Measurements from ENCODE around the gene DPH5.
"Not testable (repeated sequence)": the region's sequence is repeated elsewhere in the genome, so short reads cannot be mapped to it uniquely, and the experiment has no call there.

Gene DPH5, protein sequence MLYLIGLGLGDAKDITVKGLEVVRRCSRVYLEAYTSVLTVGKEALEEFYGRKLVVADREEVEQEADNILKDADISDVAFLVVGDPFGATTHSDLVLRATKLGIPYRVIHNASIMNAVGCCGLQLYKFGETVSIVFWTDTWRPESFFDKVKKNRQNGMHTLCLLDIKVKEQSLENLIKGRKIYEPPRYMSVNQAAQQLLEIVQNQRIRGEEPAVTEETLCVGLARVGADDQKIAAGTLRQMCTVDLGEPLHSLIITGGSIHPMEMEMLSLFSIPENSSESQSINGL
- 17.7 to 31.8 (median 25.4) reads per million in 3 donors for total RNA-seq

DNA sequence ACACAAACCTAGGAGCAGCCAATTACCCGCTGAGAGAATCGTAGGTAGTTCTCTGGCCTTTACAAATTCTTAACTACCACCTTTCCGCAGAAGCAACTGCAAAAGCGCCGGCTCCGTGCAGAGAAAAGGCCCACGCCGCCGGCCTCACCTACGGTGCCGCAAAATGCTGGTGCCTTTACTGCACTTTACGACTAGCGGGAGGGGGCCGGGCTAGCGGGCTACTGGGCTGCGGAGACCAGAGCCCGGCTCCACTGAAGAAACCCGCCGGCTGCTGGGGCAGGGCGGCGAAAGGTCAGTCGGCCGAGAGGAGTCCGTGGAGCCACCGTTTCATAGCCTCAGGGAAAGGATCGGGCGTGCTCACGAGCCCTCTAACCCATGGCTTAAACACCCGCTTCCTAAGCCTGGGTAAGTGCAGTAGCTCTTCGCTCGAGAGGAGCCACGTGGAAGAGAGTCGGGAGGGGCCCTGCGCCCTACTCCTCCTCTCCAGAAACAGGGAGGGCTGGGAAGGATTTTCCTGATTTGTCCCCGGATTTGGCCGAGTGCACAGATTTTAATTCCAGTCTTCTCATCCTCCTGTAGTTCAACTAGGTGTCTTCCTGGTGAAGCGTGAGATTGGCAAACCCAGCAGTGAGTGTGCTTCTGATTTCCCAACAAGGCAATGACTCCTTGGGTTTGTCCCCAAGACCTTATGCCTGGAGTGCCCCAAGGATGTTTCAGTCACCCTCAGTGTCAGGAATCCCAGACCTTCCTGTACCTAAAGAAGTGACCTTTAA lies at the start of gene DPH5:
Gene DPH5 (minus strand): TSS at position 128 of the 773 bp plus-strand sequence. CDS start 341 bp downstream, outside the sequence.
- peak within 1 kb of the TSS; percentile 92 for H3K4me3 ChIP-seq (ENCODE audit: insufficient read depth, low read depth, low read length, poor library complexity, severe bottlenecking)
- H3K27ac ChIP-seq (ENCODE audit: insufficient read depth, low read length, poor library complexity, severe bottlenecking): peak within 1 kb of the TSS; percentile 84
- no peaks in the 10 kb centered on the region for H3K9me3 ChIP-seq (ENCODE audit: control insufficient read depth, low read length)
- peak; percentile 65 to 78 (median 74) for DNase-seq
- peaks cover 14% of the 10 kb centered on the region for H3K4me1 ChIP-seq (ENCODE audit: control insufficient read depth, insufficient read depth, low read length, poor library complexity, severe bottlenecking)
- no peaks in the 10 kb centered on the region for H3K36me3 ChIP-seq (ENCODE audit: control insufficient read depth, insufficient read depth, low read length)
- no peaks in the 10 kb centered on the region for H3K27me3 ChIP-seq (replicated peaks; ENCODE audit: control insufficient read depth, insufficient read depth, low read length, poor library complexity, severe bottlenecking)

DNA sequence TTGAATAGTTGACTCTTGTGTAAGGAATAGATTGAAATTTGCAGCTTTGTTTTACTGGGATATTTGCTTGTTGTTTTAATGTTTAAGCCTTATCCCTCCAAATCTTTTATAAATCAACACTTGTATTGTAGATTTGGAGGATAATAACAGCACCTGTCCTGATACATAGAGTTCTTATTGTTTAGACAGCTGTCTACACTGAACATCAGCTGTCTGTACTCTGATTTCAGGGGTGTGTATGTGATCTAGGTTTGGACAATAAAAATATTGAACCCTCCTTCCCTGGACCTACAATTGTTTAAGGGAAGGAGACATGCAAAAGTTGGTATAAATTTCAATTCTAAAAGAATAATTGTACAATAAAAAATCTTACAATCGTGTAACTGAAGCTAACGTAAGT lies 48.3 kb upstream of the DPH5 start:
- Histone ChIP-seq H3K36me3 (ENCODE audit: control insufficient read depth, insufficient read depth, low read length) (no peaks in the 10 kb centered on the region), H3K27me3 (replicated peaks; ENCODE audit: control insufficient read depth, insufficient read depth, low read length, poor library complexity, severe bottlenecking) (no peaks in the 10 kb centered on the region), H3K4me1 (ENCODE audit: control insufficient read depth, insufficient read depth, low read length, poor library complexity, severe bottlenecking) (no peaks in the 10 kb centered on the region), H3K4me3 (ENCODE audit: insufficient read depth, low read depth, low read length, poor library complexity, severe bottlenecking) (no peak overlapping the region), H3K9me3 (ENCODE audit: control insufficient read depth, low read length) (no peaks in the 10 kb centered on the region), H3K27ac (ENCODE audit: insufficient read depth, low read length, poor library complexity, severe bottlenecking) (no peak overlapping the region)
- no peak for DNase-seq

DNA sequence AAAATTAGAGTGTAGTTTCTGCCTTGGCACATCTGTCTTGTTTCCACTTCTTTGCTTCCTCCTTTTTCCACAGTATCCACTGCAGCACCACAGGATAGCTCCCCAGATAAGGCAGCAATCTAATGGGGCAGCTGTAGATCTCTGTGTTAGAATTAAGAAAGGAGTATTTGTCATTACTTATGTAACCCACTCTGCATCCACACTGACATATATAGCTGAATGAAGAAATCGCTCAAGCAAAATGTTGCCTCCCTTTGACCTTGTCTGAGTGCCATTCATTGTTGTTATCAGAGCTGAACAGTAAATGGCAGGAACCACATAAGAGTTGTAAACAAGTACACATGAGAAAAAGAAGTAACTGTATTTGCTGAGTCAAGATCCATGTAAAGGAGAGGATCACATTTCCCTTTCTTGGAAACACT lies 45.9 kb upstream of the DPH5 start:
- Histone ChIP-seq H3K27ac (ENCODE audit: insufficient read depth, low read length, poor library complexity, severe bottlenecking) (no peak overlapping the region), H3K36me3 (ENCODE audit: control insufficient read depth, insufficient read depth, low read length) (no peaks in the 10 kb centered on the region), H3K4me1 (ENCODE audit: control insufficient read depth, insufficient read depth, low read length, poor library complexity, severe bottlenecking) (peaks cover 4% of the 10 kb centered on the region), H3K9me3 (ENCODE audit: control insufficient read depth, low read length) (no peaks in the 10 kb centered on the region), H3K27me3 (replicated peaks; ENCODE audit: control insufficient read depth, insufficient read depth, low read length, poor library complexity, severe bottlenecking) (no peaks in the 10 kb centered on the region), H3K4me3 (ENCODE audit: insufficient read depth, low read depth, low read length, poor library complexity, severe bottlenecking) (no peak overlapping the region)
- DNase-seq: no peak

DNA sequence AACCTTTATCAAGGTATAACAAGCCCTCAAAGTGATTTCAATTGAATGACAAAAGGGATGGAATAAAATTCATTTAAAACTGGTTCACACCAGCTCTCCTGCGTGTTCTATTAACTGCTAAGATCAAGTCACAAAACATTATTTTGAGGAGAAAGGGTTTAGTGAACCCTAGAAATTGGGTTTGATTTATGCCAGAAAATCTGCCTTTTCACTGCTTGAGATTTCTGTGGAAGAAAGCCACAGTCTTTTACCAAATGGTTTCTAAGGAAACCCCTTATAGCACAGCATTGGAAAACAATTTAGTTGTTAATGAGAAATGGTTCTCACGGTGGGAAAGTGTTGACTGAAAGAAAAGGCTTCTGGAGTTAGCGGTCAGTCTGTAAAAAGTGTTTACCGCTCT lies 43.6 kb upstream of the DPH5 start:
- Histone ChIP-seq H3K9me3 (ENCODE audit: control insufficient read depth, low read length) (no peaks in the 10 kb centered on the region), H3K36me3 (ENCODE audit: control insufficient read depth, insufficient read depth, low read length) (no peaks in the 10 kb centered on the region), H3K27ac (ENCODE audit: insufficient read depth, low read length, poor library complexity, severe bottlenecking) (no peak overlapping the region), H3K4me3 (ENCODE audit: insufficient read depth, low read depth, low read length, poor library complexity, severe bottlenecking) (no peak overlapping the region), H3K27me3 (replicated peaks; ENCODE audit: control insufficient read depth, insufficient read depth, low read length, poor library complexity, severe bottlenecking) (no peaks in the 10 kb centered on the region), H3K4me1 (ENCODE audit: control insufficient read depth, insufficient read depth, low read length, poor library complexity, severe bottlenecking) (peaks cover 5% of the 10 kb centered on the region)
- no peak for DNase-seq

DNA sequence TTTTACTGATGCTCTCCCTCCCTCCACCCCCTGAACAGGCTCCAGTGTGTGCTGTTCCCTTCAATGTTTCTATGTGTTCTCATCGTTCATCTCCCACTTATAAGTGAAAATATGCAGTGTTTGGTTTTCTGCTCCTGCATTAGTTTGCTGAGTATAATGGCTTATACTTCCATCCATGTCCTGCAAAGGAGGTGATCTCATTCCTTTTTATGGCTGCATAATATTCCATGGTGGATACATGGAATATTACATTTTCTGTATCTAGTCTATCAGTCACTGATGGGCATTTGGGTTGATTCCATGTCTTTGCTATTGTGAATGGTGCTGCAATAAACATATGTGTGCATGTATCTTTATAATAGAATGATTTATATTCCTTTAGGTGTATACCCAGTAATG lies 41.4 kb upstream of the DPH5 start:
- H3K9me3 ChIP-seq (ENCODE audit: control insufficient read depth, low read length); DNase-seq; H3K4me3 ChIP-seq (ENCODE audit: insufficient read depth, low read depth, low read length, poor library complexity, severe bottlenecking); H3K4me1 ChIP-seq (ENCODE audit: control insufficient read depth, insufficient read depth, low read length, poor library complexity, severe bottlenecking); H3K27ac ChIP-seq (ENCODE audit: insufficient read depth, low read length, poor library complexity, severe bottlenecking); H3K36me3 ChIP-seq (ENCODE audit: control insufficient read depth, insufficient read depth, low read length); H3K27me3 ChIP-seq (replicated peaks; ENCODE audit: control insufficient read depth, insufficient read depth, low read length, poor library complexity, severe bottlenecking): not testable (repeated sequence)

DNA sequence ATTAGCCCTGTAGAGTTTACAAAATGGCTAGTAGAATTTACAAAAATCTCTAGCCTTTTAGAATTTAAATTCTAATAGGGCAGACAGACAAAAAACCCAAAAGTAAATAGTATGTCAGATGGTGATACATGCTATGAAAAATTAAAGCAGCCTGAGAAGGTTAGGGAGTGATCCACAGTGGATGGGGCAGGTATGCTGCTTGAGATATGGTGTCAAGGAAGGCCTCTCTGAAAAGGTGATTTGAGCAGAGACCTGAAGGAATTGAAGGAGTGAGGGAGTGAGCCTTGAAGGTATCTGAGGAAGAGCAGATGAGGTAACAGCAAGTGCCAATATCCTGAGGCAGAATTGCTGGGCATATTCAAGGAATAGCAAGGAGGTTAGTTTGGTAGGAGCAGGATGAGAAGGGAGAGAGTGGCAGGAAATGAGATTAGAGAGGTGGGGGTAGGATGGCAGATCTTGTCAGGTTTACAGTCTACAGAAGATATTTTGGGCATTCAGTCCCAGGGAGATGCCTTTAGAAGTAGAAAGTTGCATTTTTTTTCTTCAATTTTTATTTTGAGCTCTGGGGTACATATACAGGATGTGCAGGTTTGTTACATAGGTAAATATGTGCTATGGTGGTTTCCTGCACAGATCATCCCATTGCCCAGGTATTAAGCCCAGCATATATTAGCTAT lies 40.8 kb upstream of the DPH5 start:
- H3K27ac ChIP-seq (ENCODE audit: insufficient read depth, low read length, poor library complexity, severe bottlenecking): peak overlapping the region; percentile 44
- peaks cover 5% of the 10 kb centered on the region for H3K4me1 ChIP-seq (ENCODE audit: control insufficient read depth, insufficient read depth, low read length, poor library complexity, severe bottlenecking)
- no peaks in the 10 kb centered on the region for H3K9me3 ChIP-seq (ENCODE audit: control insufficient read depth, low read length)
- H3K27me3 ChIP-seq (replicated peaks; ENCODE audit: control insufficient read depth, insufficient read depth, low read length, poor library complexity, severe bottlenecking): no peaks in the 10 kb centered on the region
- no peaks in the 10 kb centered on the region for H3K36me3 ChIP-seq (ENCODE audit: control insufficient read depth, insufficient read depth, low read length)
- no peak for DNase-seq
- H3K4me3 ChIP-seq (ENCODE audit: insufficient read depth, low read depth, low read length, poor library complexity, severe bottlenecking): no peak overlapping the region

DNA sequence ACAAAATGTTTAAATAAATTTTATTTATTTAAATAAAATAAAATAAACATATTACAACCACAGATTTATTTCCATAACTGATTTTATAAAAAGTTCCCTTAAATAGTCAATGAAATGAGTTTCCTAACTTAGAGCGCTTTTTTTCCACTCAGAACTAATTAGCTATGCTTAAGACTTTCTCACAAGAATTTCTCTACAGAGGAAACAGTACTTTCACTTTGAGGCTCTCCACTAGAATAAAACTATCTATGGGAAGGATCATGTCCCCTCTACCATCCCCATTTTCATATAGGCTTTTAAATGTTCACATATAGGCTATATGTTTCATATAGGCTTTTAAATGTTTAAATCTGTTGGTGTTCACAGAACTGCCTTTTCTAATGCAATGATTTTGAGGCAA lies 40.0 kb upstream of the DPH5 start:
- peak overlapping the region; percentile 6 for H3K27ac ChIP-seq (ENCODE audit: insufficient read depth, low read length, poor library complexity, severe bottlenecking)
- H3K4me1 ChIP-seq (ENCODE audit: control insufficient read depth, insufficient read depth, low read length, poor library complexity, severe bottlenecking): peaks cover 5% of the 10 kb centered on the region
- H3K9me3 ChIP-seq (ENCODE audit: control insufficient read depth, low read length): no peaks in the 10 kb centered on the region
- no peaks in the 10 kb centered on the region for H3K36me3 ChIP-seq (ENCODE audit: control insufficient read depth, insufficient read depth, low read length)
- no peaks in the 10 kb centered on the region for H3K27me3 ChIP-seq (replicated peaks; ENCODE audit: control insufficient read depth, insufficient read depth, low read length, poor library complexity, severe bottlenecking)
- DNase-seq: no peak
- no peak overlapping the region for H3K4me3 ChIP-seq (ENCODE audit: insufficient read depth, low read depth, low read length, poor library complexity, severe bottlenecking)

DNA sequence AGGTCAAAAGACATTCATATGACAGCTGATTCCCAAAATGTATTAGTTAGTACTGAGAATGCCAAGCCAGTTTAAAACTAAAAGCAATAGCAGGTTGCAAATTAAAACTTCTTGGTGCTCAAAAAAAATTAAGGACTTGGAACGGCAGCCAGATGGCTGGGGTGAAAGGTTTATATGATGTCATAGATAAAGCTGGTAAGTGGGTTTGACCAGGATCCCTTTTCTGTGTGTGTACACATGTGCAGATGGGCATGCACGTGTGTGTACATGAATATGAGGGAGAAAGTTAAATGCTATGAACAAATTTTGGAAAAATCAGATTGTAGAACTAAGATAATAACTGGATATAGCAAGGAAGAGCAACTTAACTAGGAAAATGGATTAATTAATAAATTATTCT lies 39.1 kb upstream of the DPH5 start:
- H3K36me3 ChIP-seq (ENCODE audit: control insufficient read depth, insufficient read depth, low read length): no peaks in the 10 kb centered on the region
- no peak for DNase-seq
- no peaks in the 10 kb centered on the region for H3K27me3 ChIP-seq (replicated peaks; ENCODE audit: control insufficient read depth, insufficient read depth, low read length, poor library complexity, severe bottlenecking)
- peaks cover 5% of the 10 kb centered on the region for H3K4me1 ChIP-seq (ENCODE audit: control insufficient read depth, insufficient read depth, low read length, poor library complexity, severe bottlenecking)
- no peak overlapping the region for H3K4me3 ChIP-seq (ENCODE audit: insufficient read depth, low read depth, low read length, poor library complexity, severe bottlenecking)
- no peaks in the 10 kb centered on the region for H3K9me3 ChIP-seq (ENCODE audit: control insufficient read depth, low read length)
- no peak overlapping the region for H3K27ac ChIP-seq (ENCODE audit: insufficient read depth, low read length, poor library complexity, severe bottlenecking)

DNA sequence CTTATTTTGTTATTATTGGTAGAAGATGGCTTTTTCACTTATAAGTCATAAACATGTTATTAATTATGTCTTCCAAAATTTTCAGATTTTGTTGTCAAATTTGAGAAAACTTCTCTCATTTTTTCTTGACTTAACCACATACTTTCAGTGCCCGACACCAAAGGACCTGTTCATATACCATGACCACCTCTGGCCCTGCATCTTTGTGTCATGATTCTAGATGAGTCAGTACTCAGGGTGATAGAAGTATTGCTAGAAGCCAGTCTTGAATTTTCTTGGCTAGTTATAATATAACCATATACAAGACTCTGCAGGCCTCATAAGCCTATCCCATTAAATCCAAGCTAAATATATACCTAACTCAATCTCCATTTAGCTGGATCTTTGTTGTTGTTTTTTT lies 35.4 kb upstream of the DPH5 start:
- H3K9me3 ChIP-seq (ENCODE audit: control insufficient read depth, low read length): no peaks in the 10 kb centered on the region
- H3K27ac ChIP-seq (ENCODE audit: insufficient read depth, low read length, poor library complexity, severe bottlenecking): no peak overlapping the region
- H3K4me3 ChIP-seq (ENCODE audit: insufficient read depth, low read depth, low read length, poor library complexity, severe bottlenecking): no peak overlapping the region
- no peaks in the 10 kb centered on the region for H3K27me3 ChIP-seq (replicated peaks; ENCODE audit: control insufficient read depth, insufficient read depth, low read length, poor library complexity, severe bottlenecking)
- no peaks in the 10 kb centered on the region for H3K36me3 ChIP-seq (ENCODE audit: control insufficient read depth, insufficient read depth, low read length)
- H3K4me1 ChIP-seq (ENCODE audit: control insufficient read depth, insufficient read depth, low read length, poor library complexity, severe bottlenecking): no peaks in the 10 kb centered on the region
- DNase-seq: no peak
